Measurements from ENCODE around the gene ABHD14A.

GRCh38 chr3:51980253-51980652 is 5.4 kb downstream of the ABHD14A start:
- no peak for TF ChIP-seq POLR2A (IDR thresholded peaks at IDR 0.05)
- TF ChIP-seq, protein P1, sequence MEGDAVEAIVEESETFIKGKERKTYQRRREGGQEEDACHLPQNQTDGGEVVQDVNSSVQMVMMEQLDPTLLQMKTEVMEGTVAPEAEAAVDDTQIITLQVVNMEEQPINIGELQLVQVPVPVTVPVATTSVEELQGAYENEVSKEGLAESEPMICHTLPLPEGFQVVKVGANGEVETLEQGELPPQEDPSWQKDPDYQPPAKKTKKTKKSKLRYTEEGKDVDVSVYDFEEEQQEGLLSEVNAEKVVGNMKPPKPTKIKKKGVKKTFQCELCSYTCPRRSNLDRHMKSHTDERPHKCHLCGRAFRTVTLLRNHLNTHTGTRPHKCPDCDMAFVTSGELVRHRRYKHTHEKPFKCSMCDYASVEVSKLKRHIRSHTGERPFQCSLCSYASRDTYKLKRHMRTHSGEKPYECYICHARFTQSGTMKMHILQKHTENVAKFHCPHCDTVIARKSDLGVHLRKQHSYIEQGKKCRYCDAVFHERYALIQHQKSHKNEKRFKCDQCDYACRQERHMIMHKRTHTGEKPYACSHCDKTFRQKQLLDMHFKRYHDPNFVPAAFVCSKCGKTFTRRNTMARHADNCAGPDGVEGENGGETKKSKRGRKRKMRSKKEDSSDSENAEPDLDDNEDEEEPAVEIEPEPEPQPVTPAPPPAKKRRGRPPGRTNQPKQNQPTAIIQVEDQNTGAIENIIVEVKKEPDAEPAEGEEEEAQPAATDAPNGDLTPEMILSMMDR (IDR thresholded peaks at IDR 0.05), result no peak

Measured in uterus (tissue), 2 donors.